ENCODE data around the gene CD101. TPM values are rescaled to one million over a fixed set of nuclear protein-coding genes. Genes with fewer than 3 reads are reported as not detected.

CD101 gene
- total RNA-seq, 1 experiment from 2014 or later, result 1.2 TPM

- peak; percentile 13 for DNase-seq (ENCODE audit: low read depth)
These were observed 49.9 kb downstream of the CD101 start for GRCh38 chr1:117051224-117052064.

- no peak for DNase-seq (ENCODE audit: low read depth)
These were observed 52.5 kb downstream of the CD101 start for GRCh38 chr1:117054068-117054467.

GRCh38 chr1:117058810-117059209 lies 57.2 kb downstream of the CD101 start:
- DNase-seq (ENCODE audit: low read depth), result no peak

GRCh38 chr1:117059334-117059677 lies 57.7 kb downstream of the CD101 start:
- peak; percentile 61 for DNase-seq (ENCODE audit: low read depth)

GRCh38 chr1:117059678-117060440 lies 58.3 kb downstream of the CD101 start, which contains the start of gene TTF2:
TTF2 (plus strand) TSS chr1:117060326; CDS start chr1:117060347, 21 bp downstream.
- peak; percentile 100 for DNase-seq (ENCODE audit: low read depth)

- DNase-seq (ENCODE audit: low read depth), result peak; percentile 67
These were observed 59.1 kb downstream of the CD101 start for GRCh38 chr1:117060441-117061317.

- DNase-seq (ENCODE audit: low read depth), result peak; percentile 86
These were observed 60.4 kb downstream of the CD101 start for GRCh38 chr1:117061986-117062415.

GRCh38 chr1:117066367-117066766 lies 64.8 kb downstream of the CD101 start:
- no peak for DNase-seq (ENCODE audit: low read depth)

GRCh38 chr1:117067533-117068370 lies 66.2 kb downstream of the CD101 start:
- peak; percentile 51 for DNase-seq (ENCODE audit: low read depth)

- DNase-seq (ENCODE audit: low read depth), result no peak
These were observed 67.0 kb downstream of the CD101 start for GRCh38 chr1:117068580-117068979.

GRCh38 chr1:117069220-117069844 lies 67.8 kb downstream of the CD101 start:
- DNase-seq (ENCODE audit: low read depth), result no peak

- no peak for DNase-seq (ENCODE audit: low read depth)
These were observed 68.6 kb downstream of the CD101 start for GRCh38 chr1:117070124-117070523.

GRCh38 chr1:117076648-117077047 lies 75.1 kb downstream of the CD101 start:
- DNase-seq (ENCODE audit: low read depth), result no peak

- DNase-seq (ENCODE audit: low read depth), result peak; percentile 95
These were observed 75.7 kb downstream of the CD101 start for GRCh38 chr1:117077267-117077666.

- no peak for DNase-seq (ENCODE audit: low read depth)
These were observed 78.2 kb downstream of the CD101 start for GRCh38 chr1:117079737-117080136.

GRCh38 chr1:117084231-117084630 lies 82.7 kb downstream of the CD101 start:
- DNase-seq (ENCODE audit: low read depth), result no peak
